Measurements from ENCODE around the gene WDR86. TPM values are rescaled to one million over a fixed set of nuclear protein-coding genes. Genes with fewer than 3 reads are reported as not detected.
A peak's percentile ranks its signal among the peaks of the same experiment; 100 is the strongest.

Gene WDR86
- polyA plus RNA-seq, 1 donor (not counting 4 experiments of a cell fraction or from before 2014, with no cell fraction given): not detected

- TF ChIP-seq, protein P1, sequence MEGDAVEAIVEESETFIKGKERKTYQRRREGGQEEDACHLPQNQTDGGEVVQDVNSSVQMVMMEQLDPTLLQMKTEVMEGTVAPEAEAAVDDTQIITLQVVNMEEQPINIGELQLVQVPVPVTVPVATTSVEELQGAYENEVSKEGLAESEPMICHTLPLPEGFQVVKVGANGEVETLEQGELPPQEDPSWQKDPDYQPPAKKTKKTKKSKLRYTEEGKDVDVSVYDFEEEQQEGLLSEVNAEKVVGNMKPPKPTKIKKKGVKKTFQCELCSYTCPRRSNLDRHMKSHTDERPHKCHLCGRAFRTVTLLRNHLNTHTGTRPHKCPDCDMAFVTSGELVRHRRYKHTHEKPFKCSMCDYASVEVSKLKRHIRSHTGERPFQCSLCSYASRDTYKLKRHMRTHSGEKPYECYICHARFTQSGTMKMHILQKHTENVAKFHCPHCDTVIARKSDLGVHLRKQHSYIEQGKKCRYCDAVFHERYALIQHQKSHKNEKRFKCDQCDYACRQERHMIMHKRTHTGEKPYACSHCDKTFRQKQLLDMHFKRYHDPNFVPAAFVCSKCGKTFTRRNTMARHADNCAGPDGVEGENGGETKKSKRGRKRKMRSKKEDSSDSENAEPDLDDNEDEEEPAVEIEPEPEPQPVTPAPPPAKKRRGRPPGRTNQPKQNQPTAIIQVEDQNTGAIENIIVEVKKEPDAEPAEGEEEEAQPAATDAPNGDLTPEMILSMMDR (optimal IDR thresholded peaks at IDR 0.05 in 1 of 3, IDR thresholded peaks at IDR 0.05 in 1 of 3, conservative IDR thresholded peaks at IDR 0.05 in 1 of 3; ENCODE audit: extremely low read depth in 1 of 3, insufficient read depth in 2 of 3, low read length in 3 of 3): no peak
- TF ChIP-seq EZH2 (IDR thresholded peaks at IDR 0.05; ENCODE audit: low read length): no peak
- Histone ChIP-seq H3K27ac (ENCODE audit: control insufficient read depth, insufficient read depth, low read length) (no peak overlapping the region), H3K79me2 (ENCODE audit: control insufficient read depth, insufficient read depth, low read length) (no peaks in the 10 kb centered on the region), H4K20me1 (ENCODE audit: control insufficient read depth, extremely low read depth, insufficient read depth, low read length) (no peaks in the 10 kb centered on the region), H3K4me2 (ENCODE audit: control insufficient read depth, extremely low read depth, insufficient read depth, low read depth, low read length) (peak overlapping the region; percentile 37), H3K4me1 (ENCODE audit: control insufficient read depth, extremely low read depth, insufficient read depth, low read length) (peaks cover 2% of the 10 kb centered on the region), H3K9me1 (ENCODE audit: control insufficient read depth, extremely low read depth, insufficient read depth, low read length) (no peaks in the 10 kb centered on the region), H3K27me3 (ENCODE audit: control insufficient read depth, extremely low read depth, insufficient read depth, low read length) (peaks cover 38% of the 10 kb centered on the region), H3K9me3 (ENCODE audit: control insufficient read depth, low read depth, low read length) (no peaks in the 10 kb centered on the region), H3K36me3 (ENCODE audit: control insufficient read depth in 2 of 2, extremely low read depth in 1 of 2, insufficient read depth in 2 of 2, low read length in 2 of 2) (peaks cover 3 to 9% of the 10 kb centered on the region in 2 experiments), H2AFZ (ENCODE audit: control insufficient read depth, low read length) (no peak overlapping the region), H3K9ac (ENCODE audit: control insufficient read depth, extremely low read depth, insufficient read depth, low read length) (no peak overlapping the region), H3K4me3 (ENCODE audit: control insufficient read depth in 2 of 3, extremely low read depth in 1 of 3, insufficient read depth in 2 of 3, low read depth in 1 of 3, low read length in 3 of 3) (no peak overlapping the region)
- dilution Hi-C loops (cut with MboI; ENCODE audit: extremely low pct_ligation_motif_present, low sequenced_read_pairs): no loop called here
- FAIRE-seq (no peak), DNase-seq (ENCODE audit: low read depth, low spot score) (no peak)
These were observed 28.3 kb downstream of the WDR86 start for GRCh38 chr7:151381348-151382078.

GRCh38 chr7:151381098-151381347, 28.8 kb downstream of the WDR86 start:
- Histone ChIP-seq H3K36me3 (ENCODE audit: control insufficient read depth in 2 of 2, extremely low read depth in 1 of 2, insufficient read depth in 2 of 2, low read length in 2 of 2) (peaks cover 3 to 10% of the 10 kb centered on the region in 2 experiments), H3K9me3 (ENCODE audit: control insufficient read depth, low read depth, low read length) (no peaks in the 10 kb centered on the region), H3K27me3 (ENCODE audit: control insufficient read depth, extremely low read depth, insufficient read depth, low read length) (peaks cover 38% of the 10 kb centered on the region), H3K9ac (ENCODE audit: control insufficient read depth, extremely low read depth, insufficient read depth, low read length) (no peak overlapping the region), H4K20me1 (ENCODE audit: control insufficient read depth, extremely low read depth, insufficient read depth, low read length) (no peaks in the 10 kb centered on the region), H2AFZ (ENCODE audit: control insufficient read depth, low read length) (no peak overlapping the region), H3K27ac (ENCODE audit: control insufficient read depth, insufficient read depth, low read length) (no peak overlapping the region), H3K79me2 (ENCODE audit: control insufficient read depth, insufficient read depth, low read length) (no peaks in the 10 kb centered on the region), H3K4me3 (ENCODE audit: control insufficient read depth in 2 of 3, extremely low read depth in 1 of 3, insufficient read depth in 2 of 3, low read depth in 1 of 3, low read length in 3 of 3) (no peak overlapping the region), H3K4me2 (ENCODE audit: control insufficient read depth, extremely low read depth, insufficient read depth, low read depth, low read length) (no peak overlapping the region), H3K4me1 (ENCODE audit: control insufficient read depth, extremely low read depth, insufficient read depth, low read length) (peaks cover 2% of the 10 kb centered on the region), H3K9me1 (ENCODE audit: control insufficient read depth, extremely low read depth, insufficient read depth, low read length) (no peaks in the 10 kb centered on the region)
- dilution Hi-C loops (cut with MboI; ENCODE audit: extremely low pct_ligation_motif_present, low sequenced_read_pairs): no loop called here
- TF ChIP-seq, protein P1 (optimal IDR thresholded peaks at IDR 0.05 in 1 of 3, IDR thresholded peaks at IDR 0.05 in 1 of 3, conservative IDR thresholded peaks at IDR 0.05 in 1 of 3; ENCODE audit: extremely low read depth in 1 of 3, insufficient read depth in 2 of 3, low read length in 3 of 3): no peak
- TF ChIP-seq EZH2 (IDR thresholded peaks at IDR 0.05; ENCODE audit: low read length): no peak
- FAIRE-seq (no peak), DNase-seq (ENCODE audit: low read depth, low spot score) (no peak)
